GM19395 (cell line): ENCODE data around the gene GPATCH8.
"Not testable (repeated sequence)": the region's sequence is repeated elsewhere in the genome, so short reads cannot be mapped to it uniquely, and the experiment has no call there.

ENCODE experiments used
- ATAC-seq: cut with Tn5 transposase; IDR thresholded peaks from one replicate; pipeline ENCODE4 v1.9.1; 2021; ENCODE audit warnings: mild to moderate bottlenecking, moderate library complexity; ENCODE audit not compliant: unreplicated experiment

The GPATCH8 gene

DNA sequence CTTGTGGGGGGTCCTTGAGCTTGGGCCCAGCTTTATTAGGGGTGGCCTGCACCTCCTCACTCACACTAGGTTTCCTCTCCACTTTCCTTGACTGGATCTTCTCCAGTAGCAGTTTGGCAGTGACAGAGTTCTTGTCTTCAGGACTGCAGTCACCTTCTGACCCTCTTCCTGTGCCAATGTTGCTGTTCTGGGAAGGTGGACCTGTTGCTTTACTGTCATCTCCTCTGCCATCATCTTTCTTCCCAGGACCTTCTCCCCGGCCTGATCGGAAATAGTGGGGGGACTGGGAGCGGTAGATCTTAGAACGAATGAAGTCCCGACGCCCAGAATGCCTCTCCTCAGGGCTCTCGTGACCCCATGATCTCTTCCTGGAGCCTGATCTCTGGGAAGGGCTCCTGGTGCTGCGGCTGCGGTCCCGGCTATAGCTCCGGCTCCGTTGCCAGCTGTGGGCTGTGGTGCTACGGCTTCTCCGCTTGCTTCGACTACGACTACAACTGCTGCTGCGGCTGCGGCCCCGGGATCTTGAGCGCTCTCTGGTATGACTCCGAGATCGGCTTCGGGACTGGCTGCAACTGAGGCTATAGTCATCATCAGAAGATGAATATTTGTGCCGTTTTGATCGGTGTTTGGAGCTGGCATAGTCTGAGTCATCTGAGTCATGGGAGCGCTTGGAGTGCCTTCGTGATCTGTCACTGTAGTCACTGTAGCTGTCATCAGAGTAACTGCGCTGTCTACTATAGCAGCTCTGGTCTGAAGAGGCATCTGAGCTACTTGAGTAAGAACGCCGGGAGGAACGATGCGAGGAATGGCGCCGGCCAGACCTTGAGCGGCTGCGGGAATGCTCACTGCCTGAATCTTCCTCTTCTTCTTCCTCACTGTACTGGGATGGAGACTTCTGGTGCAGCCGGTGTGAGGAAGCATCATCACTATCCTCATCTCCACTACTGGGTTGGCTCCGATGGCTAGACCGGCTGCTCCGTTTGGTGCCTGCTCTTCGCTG is 104.2 kb downstream of the GPATCH8 start:
- ATAC-seq: no peak

DNA sequence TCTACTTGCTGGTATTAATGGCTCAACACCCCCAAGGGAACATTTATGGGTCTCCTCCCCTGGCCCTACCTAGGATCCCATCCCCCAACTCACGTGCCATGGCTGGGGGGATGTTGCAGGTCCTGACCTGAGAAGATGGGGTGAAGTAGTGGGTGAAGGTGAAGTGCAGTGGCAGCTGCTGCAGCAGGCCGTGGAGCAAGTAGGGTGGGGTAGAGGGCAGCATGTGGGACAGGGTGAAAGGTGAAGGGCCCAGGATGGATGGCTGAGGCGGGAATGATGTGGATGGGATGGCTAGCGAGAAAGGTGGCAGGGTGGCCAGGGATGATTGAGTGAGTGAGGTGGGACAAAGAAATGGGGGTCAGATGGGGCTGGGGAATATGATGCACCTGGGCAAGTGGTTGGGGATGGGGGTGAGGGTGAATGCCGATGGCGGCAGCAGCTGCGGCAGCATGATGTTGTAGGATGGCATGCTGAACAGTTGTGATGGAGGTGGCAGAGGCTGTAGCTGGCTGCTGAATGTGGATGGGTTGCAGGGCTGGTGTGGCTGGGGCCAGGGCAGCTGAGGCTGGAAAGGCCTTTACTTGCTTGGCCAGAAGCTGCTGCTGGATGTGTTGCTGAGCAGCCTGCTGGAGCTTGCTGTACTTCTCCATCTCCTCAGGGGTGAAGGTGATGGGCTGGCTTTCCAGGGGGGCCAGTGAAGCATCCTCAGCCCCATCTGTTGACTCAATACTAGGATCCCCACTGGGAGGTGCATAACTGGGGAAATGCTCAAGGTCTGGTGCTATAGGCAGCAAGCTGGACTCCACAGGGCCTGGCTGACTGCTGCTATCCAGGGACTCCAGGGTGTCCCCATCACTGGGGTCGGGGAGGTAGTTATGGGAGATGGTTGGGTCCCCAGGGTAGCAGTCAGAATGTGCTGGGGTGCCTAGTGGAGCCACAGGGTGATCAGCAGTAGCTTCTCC is 105.4 kb downstream of the GPATCH8 start:
- ATAC-seq: no peak

DNA sequence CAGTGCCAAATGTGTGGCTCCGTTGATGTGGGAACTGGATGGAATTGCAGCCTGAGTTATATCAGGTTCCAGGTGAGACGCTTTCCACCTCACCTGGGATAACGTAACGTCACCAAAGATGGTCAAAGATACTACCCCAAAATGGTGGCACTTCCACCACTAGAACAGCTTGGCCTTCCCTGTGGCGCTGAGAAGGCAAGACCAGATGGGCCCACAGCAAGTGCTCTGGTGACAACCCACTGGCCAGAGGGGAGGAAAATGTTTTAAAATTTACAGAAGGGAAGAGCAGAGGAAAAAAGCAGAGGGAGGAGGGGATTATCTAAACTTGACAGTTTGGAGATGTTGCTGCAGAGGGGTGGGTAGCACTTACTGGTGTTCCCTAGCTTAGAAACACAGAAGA is 106.3 kb downstream of the GPATCH8 start:
- ATAC-seq: no peak

DNA sequence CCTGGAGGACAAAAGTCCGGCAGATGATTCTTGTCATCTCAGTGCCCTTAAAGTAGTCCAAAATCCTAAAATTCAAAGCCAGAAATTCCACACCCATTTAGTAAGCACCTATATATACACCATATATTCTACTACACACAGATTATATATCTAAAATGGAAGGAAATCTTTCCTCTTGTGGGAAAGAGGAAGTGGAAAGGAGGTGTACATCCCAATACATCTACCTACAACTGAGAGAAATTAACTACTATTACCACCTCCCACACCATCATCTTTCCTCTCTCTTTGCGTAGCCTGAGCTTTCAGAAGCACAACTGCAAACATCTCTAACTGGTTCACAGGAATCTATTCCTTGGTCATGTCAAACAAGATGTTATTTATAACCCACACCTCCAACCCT is 108.4 kb downstream of the GPATCH8 start:
- no peak for ATAC-seq

DNA sequence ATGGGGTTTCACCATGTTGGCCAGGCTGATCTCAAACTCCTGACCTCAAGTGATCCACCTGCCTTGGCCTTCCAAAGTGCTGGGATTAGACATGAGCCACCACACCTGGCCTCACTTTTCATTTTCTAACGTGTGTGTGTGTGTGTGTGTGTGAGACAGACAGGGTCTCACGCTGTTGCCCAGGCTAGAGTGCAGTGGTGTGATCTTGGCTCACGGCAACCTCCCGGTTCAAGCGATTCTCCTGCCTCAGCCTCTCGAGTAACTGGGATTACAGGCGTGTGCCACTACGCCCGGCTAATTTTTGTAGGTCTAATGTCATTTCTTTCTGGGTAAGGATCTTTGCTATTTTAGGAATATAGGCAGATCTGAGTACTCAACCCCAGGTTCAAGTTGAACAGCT is 109.1 kb downstream of the GPATCH8 start:
- ATAC-seq: not testable (repeated sequence)

DNA sequence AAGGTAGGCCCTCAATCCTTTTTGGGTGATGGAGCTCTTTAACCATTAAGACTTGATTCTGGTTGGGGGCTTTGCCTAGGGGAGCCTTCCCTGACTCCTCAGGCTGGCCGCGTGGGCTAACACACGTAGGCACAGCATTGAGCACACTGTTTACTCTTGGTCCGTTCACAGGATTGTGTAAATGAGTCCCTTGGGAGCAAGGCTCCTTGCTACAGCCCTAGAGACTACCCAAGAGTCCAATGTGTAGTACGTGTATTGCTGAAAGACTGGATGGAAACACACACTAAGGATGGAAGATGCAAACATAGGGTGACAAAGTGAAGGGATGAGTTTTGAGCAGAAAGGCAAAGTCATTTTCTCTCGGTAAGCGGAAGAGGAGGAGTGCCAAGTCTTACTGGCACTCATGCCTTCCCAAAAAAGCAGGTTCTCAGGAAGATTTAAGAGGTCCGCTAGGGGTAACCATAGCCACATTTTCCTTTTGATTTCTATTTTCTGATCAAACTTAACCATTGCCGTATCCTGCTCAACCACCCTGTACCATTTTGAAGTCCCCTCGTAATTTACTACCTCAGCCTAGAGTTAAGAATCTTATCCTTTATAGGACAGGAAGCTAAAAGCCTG is 112.8 kb downstream of the GPATCH8 start:
- ATAC-seq: no peak

DNA sequence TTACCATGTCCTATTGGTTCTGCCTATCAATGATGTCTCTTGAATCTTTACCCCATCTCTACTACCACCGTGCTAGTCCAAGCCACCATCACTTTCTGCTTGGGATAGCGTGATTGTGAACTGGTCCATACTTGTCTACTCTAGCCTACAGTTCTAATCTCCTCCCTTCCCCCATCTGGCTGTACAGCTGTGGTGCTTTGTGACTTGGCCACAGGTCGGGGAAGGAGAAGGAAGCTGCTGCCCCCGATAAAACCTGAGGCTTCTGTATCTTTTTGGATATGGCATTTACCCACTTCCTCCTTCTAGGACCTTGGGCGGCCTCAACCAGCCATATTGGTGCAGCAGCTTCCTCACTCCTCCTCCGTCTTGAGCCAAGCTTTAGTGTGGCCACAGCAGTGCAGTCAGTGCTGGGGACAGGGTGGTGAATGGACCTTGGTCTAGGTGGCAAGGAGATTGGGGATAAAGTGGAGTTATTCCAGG is 113.4 kb downstream of the GPATCH8 start:
- ATAC-seq: no peak

DNA sequence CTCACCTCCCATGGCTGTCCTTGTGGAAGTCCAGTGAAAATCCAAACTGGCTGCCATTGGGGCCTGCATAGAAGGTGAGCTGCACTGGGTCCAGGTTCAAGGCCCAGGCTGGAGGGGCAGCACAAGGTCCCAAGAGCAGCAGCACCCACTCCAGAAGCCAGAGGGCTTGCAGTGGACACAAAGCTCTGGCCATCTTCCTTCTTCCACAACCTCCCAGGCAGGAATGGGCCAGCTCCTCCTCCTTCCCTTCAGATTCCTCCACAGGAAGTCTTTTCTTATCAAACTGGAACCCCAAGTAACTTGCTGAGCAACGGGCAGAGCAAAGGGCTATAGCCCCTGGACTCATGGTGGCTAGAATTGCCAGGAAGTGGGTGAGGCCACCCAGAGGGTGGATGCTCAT is 113.9 kb downstream of the GPATCH8 start, which contains the start of gene ITGA2B:
ITGA2B (minus strand) TSS at position 369 of the 400 bp plus-strand sequence; CDS start at position 193, 176 bp downstream.
- ATAC-seq: no peak

DNA sequence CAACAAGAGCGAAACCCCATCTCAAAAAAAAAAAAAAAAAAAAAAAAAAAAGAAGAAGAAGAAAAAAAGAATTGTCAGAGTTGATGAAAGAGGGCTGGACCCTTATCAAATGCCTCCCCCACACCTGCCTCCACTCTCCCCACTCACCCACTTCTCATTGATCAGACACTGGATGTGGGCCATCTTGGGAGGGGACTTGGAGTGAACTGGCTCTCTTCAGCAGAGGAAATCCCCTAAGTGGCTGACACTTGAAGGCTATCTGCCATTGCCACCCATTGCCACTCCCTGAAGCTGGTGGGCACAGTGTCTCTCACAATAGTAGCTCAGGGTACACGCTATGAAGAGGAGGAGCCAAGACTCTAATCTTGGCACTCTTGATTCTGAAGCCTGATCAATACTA is 115.4 kb downstream of the GPATCH8 start:
- ATAC-seq: no peak

DNA sequence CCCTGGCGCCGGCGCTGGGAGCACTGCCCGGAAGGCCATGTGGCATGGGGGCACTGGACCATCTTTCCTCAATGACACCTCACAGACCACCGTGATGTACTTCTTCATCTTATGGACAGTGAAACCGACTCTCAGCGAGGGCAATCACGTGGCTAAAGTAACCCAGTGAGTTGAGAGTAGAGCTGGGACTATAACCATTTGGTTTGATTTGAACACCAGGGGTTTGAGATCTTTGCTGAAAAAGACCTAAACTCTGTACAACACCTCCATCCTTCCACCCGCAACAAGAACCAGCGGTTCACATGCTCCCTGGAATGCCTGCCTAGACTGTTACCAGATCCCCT is 117.1 kb downstream of the GPATCH8 start:
- no peak for ATAC-seq

DNA sequence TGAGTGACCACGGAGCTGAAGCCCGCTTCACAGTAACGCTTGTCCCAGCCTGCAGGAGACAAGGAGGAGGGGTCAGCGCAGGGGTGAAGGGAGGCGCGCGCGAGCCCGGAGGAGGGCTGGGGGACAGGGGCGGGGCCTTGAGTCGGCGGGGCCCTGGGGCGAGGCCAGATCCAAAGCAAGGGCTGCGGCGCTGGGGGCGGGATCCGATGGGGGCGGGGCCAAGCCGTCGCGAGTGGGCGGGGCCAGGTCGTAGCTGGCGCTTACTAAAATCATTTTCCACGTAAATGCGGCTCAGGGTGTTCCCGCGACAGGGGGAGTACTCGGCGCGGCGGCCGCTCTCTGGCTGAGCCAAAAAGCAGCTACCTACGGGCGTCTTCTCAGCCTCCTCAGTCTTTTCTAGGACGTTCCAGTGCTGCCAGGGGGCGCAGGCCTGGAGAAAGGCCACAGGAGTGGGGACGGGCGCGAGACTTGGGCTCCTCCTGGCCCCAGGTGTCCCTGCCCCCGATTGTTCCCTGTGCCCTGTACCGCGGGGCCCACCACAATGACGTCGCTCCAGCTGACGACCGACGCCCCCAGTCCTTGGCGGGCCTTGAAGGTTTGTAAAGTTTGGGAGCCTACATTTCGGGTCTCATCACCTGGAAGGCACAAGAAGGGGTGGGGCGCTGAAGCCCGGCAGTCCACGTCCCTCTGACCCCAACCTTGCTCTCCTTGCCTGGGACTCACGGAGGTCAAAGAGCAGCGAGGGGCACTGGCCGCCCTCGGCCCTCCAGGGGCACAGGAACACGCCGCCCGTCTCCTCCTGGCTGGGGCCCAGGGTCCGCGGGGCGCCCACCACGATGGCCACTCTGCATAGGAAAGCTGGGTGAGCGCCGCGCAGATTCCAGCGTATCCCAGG is 117.7 kb downstream of the GPATCH8 start:
- no peak for ATAC-seq

DNA sequence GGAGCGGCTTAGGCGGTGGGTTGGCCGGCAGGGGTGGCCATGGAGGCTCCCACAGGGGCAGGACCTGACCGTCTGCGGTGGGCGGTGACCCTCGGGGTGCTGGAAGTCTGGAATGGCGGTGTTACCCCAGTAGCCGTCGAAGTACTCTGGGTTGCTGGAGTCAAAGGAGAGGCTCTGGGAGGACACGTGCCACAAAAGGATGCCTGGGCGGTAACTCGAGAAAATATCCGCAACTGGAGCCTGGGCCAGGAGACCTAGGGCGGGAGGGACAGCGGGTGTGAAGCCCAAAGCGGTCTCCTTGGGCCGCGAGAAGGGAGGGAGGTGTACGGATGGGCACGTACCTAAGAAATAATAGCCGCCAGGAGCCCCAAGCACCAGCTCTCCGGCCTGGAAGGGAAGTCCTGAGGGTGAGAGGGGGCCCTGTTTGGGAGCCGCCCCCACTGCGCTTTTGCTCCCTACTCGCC is 118.4 kb downstream of the GPATCH8 start:
- ATAC-seq: no peak

DNA sequence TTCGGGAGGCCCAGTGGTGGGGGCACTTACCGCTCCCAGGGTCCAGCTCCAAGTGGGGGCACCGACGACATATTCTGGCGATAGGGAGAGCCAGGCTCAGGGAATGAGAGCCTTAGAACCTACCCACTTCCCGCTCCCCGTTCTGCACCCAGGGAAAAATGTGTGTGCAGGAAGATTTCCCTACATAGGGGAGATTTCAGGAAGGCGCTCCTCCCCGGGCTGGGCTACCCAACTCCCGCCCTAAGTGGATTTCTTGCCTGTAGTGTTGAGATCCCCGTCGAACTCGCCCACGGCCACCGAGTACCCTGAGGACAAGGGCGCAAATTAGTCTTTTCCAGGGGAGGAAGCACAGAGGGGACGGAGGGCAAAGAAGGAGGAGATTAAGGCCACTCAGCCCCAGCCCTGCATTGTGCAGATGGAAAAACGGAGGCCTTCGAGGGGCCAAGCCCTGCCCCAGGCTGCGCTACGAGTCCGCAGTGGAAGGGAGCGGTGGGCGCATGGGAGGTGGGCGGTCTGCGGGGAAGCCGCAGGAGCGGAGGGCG is 118.9 kb downstream of the GPATCH8 start:
- no peak for ATAC-seq

DNA sequence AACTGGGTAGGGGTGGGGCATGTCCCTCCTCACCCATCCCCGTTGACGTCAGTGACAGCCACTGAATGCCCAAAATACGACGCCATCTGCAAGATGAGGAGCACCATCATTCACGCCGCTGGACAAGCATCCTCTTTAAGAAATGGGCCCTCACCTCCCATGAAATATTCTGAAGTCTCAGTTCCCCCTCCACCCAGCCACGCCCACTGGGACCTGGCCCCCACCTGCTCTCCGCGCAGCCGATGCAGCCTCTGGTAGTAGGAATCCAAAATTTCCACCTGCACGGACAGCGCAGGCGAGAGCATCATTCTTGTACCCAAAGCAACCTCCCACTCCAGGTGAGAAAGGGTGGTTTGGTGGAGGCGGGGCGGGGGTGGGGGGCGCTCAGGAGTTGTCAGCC is 119.3 kb downstream of the GPATCH8 start:
- ATAC-seq: no peak

DNA sequence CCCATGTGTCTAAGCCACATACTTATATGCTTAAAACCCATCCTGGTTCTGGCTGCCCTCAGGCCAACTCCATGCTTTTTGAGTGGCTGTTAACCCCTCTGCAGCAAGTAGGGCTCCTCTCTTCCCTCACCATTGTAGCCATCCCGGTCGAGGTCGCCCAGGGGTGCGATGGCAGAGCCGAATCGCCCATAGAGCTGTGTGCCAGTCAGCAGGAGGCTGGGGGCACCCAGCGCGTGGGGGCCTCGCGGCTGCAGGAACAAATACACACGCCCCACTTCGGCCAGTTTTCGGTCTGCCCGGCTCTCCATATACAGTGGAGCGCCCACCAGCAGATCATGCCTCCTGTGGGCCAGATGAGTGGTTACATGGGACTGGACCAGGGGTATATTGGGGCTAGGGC is 119.8 kb downstream of the GPATCH8 start:
- no peak for ATAC-seq

DNA sequence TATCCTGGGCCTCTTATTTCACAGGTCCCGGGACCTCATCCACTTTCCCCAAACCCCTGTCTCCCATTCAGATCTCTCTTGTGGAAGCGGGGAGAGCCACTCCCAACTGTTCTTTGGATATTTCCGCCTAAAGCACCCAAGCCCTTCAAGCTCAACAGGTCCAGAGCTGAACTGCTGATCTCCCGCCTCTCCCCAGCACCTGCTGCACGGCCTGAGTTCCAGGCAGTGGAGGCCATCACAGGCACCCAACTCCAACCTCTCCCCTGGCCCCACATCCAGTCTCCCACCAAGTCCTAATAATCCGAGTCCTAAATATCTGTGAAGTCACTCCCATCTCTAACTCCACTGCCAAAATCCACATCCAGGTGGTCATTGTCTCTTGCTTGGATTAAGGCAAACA is 120.3 kb downstream of the GPATCH8 start:
- ATAC-seq: no peak

DNA sequence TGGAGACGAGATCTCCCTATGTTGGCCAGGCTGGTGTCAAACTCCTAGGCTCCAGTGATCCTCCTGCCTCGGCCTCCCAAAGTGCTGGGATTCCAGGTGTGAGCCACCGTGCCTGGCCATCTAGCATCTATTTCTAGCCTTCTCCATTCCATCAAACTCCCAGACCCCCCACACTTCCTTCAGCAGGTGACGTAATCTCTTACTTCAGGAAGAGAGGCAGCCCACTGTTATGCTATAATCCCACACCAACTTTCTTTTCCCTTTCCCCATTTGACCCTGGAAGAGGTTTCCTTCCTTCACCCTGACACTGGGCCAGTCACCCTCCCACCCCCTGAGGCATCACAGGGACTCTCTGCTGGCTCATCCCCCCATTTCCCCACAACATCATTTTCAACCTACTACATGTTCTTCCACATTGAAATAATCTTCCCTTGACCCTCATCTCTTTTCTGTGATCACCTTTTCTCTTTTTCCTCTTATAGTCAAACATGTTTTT is 121.3 kb downstream of the GPATCH8 start:
- ATAC-seq: no peak

DNA sequence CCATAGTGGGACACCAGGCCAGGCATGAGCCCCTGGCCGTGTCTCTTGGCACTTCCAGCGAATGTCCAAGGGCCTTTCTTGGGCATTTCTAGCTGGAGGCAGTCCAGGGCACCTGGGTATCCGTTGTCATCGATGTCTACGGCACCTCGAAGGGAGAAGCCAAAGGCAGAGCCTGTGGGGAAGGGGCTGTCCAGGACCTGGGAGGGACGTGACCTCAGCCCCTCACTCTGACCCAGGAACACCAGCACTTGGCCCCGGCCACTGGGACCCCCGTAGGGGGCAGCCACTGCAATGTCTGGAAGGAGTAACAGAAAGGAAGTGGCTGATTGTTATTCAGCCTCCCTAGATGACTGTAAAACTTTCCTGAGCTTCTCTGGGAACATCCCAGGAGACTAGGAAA is 122.4 kb downstream of the GPATCH8 start:
- ATAC-seq: no peak

DNA sequence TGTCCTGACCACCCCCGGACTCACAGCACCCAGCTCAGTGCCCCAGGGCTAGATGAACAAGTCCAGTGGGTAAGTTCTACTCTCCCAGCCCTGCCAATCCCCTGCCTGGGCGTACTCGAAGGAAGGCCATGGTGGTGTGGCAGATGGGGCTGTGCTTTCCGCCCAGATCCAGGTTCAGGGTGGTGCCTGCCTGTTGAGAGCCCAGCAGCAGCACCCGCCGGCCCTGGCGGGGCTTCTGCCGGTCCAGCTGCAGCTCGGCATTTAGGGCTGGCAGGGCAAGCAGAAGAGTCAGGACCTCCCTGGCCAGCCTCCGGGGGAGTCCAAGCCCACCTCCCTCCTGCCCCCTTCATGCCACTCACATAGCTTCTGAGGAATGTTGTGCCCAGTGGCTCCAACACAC is 123.3 kb downstream of the GPATCH8 start:
- ATAC-seq: no peak
